ENCODE data around the gene ENO3. TPM values are rescaled to one million over a fixed set of nuclear protein-coding genes. Genes with fewer than 3 reads are reported as not detected.
A peak's percentile ranks its signal among the peaks of the same experiment; 100 is the strongest.

Gene ENO3
- total RNA-seq, 1 donor from 2014 or later, result 7.3 TPM

- H3K27me3 Mint-ChIP-seq (ENCODE audit: unreplicated experiment), result peaks cover 30% of the 10 kb centered on the region
- peak overlapping the region; percentile 96 for H3K4me3 Mint-ChIP-seq (ENCODE audit: unreplicated experiment)
- H3K27ac Mint-ChIP-seq (ENCODE audit: unreplicated experiment), result peak overlapping the region; percentile 91
- H3K4me1 Mint-ChIP-seq (ENCODE audit: unreplicated experiment), result peaks cover 37% of the 10 kb centered on the region
- DNase-seq (ENCODE audit: low spot score), result no peak
- H3K36me3 Mint-ChIP-seq (ENCODE audit: low read depth, unreplicated experiment), result peaks cover 28% of the 10 kb centered on the region
- TF ChIP-seq CTCF (IDR thresholded peaks at IDR 0.05; ENCODE audit: unreplicated experiment), result no peak
- H3K9me3 Mint-ChIP-seq (ENCODE audit: unreplicated experiment), result no peaks in the 10 kb centered on the region
These were observed 3.9 kb upstream of the ENO3 start for GRCh38 chr17:4947010-4947410.

- DNase-seq (ENCODE audit: low spot score), result peak; percentile 54
- Mint-ChIP-seq H3K9me3 (ENCODE audit: unreplicated experiment) (no peaks in the 10 kb centered on the region), H3K4me1 (ENCODE audit: unreplicated experiment) (peaks cover 36% of the 10 kb centered on the region), H3K27ac (ENCODE audit: unreplicated experiment) (peak overlapping the region; percentile 94), H3K27me3 (ENCODE audit: unreplicated experiment) (peaks cover 28% of the 10 kb centered on the region), H3K36me3 (ENCODE audit: low read depth, unreplicated experiment) (peaks cover 26% of the 10 kb centered on the region), H3K4me3 (ENCODE audit: unreplicated experiment) (peak overlapping the region; percentile 96)
- no peak for TF ChIP-seq CTCF (IDR thresholded peaks at IDR 0.05; ENCODE audit: unreplicated experiment)
These were observed 3.3 kb upstream of the ENO3 start for GRCh38 chr17:4947411-4948165.

GRCh38 chr17:4948166-4948930 lies 2.6 kb upstream of the ENO3 start, which contains the start of gene PFN1:
Gene PFN1 (minus strand): TSS chr17:4948530. CDS start chr17:4948394, 136 bp downstream.
- peaks cover 40% of the 10 kb centered on the region for H3K4me1 Mint-ChIP-seq (ENCODE audit: unreplicated experiment)
- H3K36me3 Mint-ChIP-seq (ENCODE audit: low read depth, unreplicated experiment), result peaks cover 20% of the 10 kb centered on the region
- peak within 1 kb of the TSS; percentile 96 for H3K4me3 Mint-ChIP-seq (ENCODE audit: unreplicated experiment)
- peak; percentile 78 for DNase-seq (ENCODE audit: low spot score)
- peaks cover 26% of the 10 kb centered on the region for H3K27me3 Mint-ChIP-seq (ENCODE audit: unreplicated experiment)
- H3K9me3 Mint-ChIP-seq (ENCODE audit: unreplicated experiment), result no peaks in the 10 kb centered on the region
- H3K27ac Mint-ChIP-seq (ENCODE audit: unreplicated experiment), result peak within 1 kb of the TSS; percentile 94
- TF ChIP-seq CTCF (IDR thresholded peaks at IDR 0.05; ENCODE audit: unreplicated experiment), result no peak

GRCh38 chr17:4948931-4949320 lies 2.0 kb upstream of the ENO3 start:
- DNase-seq (ENCODE audit: low spot score), result peak; percentile 83
- peak overlapping the region; percentile 13 for H3K27ac Mint-ChIP-seq (ENCODE audit: unreplicated experiment)
- H3K27me3 Mint-ChIP-seq (ENCODE audit: unreplicated experiment), result peaks cover 30% of the 10 kb centered on the region
- H3K36me3 Mint-ChIP-seq (ENCODE audit: low read depth, unreplicated experiment), result peaks cover 22% of the 10 kb centered on the region
- H3K4me3 Mint-ChIP-seq (ENCODE audit: unreplicated experiment), result peak overlapping the region; percentile 96
- H3K4me1 Mint-ChIP-seq (ENCODE audit: unreplicated experiment), result peaks cover 44% of the 10 kb centered on the region
- no peak for TF ChIP-seq CTCF (IDR thresholded peaks at IDR 0.05; ENCODE audit: unreplicated experiment)
- no peaks in the 10 kb centered on the region for H3K9me3 Mint-ChIP-seq (ENCODE audit: unreplicated experiment)
